Measurements from ENCODE around the gene AUNIP. TPM values are rescaled to one million over a fixed set of nuclear protein-coding genes. Genes with fewer than 3 reads are reported as not detected.

AUNIP gene
- total and polyA plus RNA-seq, 2 experiments from 2014 or later: 20.9 to 21.9 TPM

GRCh38 chr1:25888426-25888987 lies 29.2 kb upstream of the AUNIP start:
- Mint-ChIP-seq H3K27ac (no peak overlapping the region), H3K36me3 (ENCODE audit: low read depth) (no peaks in the 10 kb centered on the region), H3K9me3 (no peaks in the 10 kb centered on the region), H3K4me3 (no peak overlapping the region), H3K27me3 (ENCODE audit: insufficient read depth, low read depth, poor library complexity) (peaks cover 9% of the 10 kb centered on the region), H3K4me1 (peaks cover 23% of the 10 kb centered on the region; the same call in 2 of the 3 replicates)
- no peaks in the 10 kb centered on the region for H3K9me2 ChIP-seq (ENCODE audit: insufficient read depth)
- H3K79me2 ChIP-seq (replicated peaks; ENCODE audit: insufficient read depth): no peaks in the 10 kb centered on the region
- no peaks in the 10 kb centered on the region for H3K36me3 ChIP-seq (ENCODE audit: insufficient read depth)
- H3K4me2 ChIP-seq: no peak overlapping the region
- no peaks in the 10 kb centered on the region for H3F3A ChIP-seq (replicated peaks; ENCODE audit: low read depth)
- H3K27me3 ChIP-seq (ENCODE audit: insufficient read depth): no peaks in the 10 kb centered on the region
- no peak for ATAC-seq
- H3K4me3 ChIP-seq: no peak overlapping the region
- peaks cover 21% of the 10 kb centered on the region for H3K4me1 ChIP-seq (ENCODE audit: insufficient read depth)
- H2AFZ ChIP-seq: no peak overlapping the region
- no peaks in the 10 kb centered on the region for H4K20me1 ChIP-seq (replicated peaks; ENCODE audit: insufficient read depth)
- DNase-seq (ENCODE audit: low spot score): no peak
- H3K27ac ChIP-seq (ENCODE audit: low read depth): no peak overlapping the region
- TF ChIP-seq ETS1 (IDR thresholded peaks at IDR 0.05) (no peak), REST (IDR thresholded peaks at IDR 0.05; ENCODE audit: unreplicated experiment) (no peak), STAT1 (IDR thresholded peaks at IDR 0.05; ENCODE audit: unreplicated experiment) (no peak), CTCF (conservative IDR thresholded peaks at IDR 0.05; ENCODE audit: low read depth in 2 of 2) (no peak), CREB1 (CRISPR knock-in tag; IDR thresholded peaks at IDR 0.05; ENCODE audit: low read depth) (no peak), NANOG (IDR thresholded peaks at IDR 0.05; ENCODE audit: borderline replicate concordance) (no peak), ZNF331 (CRISPR knock-in tag; IDR thresholded peaks at IDR 0.05; ENCODE audit: low read depth) (no peak), EZH2 (IDR thresholded peaks at IDR 0.05; ENCODE audit: low read depth, unreplicated experiment) (no peak), POLR2AphosphoS5 (IDR thresholded peaks at IDR 0.05; ENCODE audit: low read depth) (no peak), ZNF114 (CRISPR knock-in tag; IDR thresholded peaks at IDR 0.05) (no peak), JUNB (IDR thresholded peaks at IDR 0.05; ENCODE audit: unreplicated experiment) (no peak), EZH2phosphoT487 (IDR thresholded peaks at IDR 0.05; ENCODE audit: unreplicated experiment) (no peak)
- TF ChIP-seq, protein P1, sequence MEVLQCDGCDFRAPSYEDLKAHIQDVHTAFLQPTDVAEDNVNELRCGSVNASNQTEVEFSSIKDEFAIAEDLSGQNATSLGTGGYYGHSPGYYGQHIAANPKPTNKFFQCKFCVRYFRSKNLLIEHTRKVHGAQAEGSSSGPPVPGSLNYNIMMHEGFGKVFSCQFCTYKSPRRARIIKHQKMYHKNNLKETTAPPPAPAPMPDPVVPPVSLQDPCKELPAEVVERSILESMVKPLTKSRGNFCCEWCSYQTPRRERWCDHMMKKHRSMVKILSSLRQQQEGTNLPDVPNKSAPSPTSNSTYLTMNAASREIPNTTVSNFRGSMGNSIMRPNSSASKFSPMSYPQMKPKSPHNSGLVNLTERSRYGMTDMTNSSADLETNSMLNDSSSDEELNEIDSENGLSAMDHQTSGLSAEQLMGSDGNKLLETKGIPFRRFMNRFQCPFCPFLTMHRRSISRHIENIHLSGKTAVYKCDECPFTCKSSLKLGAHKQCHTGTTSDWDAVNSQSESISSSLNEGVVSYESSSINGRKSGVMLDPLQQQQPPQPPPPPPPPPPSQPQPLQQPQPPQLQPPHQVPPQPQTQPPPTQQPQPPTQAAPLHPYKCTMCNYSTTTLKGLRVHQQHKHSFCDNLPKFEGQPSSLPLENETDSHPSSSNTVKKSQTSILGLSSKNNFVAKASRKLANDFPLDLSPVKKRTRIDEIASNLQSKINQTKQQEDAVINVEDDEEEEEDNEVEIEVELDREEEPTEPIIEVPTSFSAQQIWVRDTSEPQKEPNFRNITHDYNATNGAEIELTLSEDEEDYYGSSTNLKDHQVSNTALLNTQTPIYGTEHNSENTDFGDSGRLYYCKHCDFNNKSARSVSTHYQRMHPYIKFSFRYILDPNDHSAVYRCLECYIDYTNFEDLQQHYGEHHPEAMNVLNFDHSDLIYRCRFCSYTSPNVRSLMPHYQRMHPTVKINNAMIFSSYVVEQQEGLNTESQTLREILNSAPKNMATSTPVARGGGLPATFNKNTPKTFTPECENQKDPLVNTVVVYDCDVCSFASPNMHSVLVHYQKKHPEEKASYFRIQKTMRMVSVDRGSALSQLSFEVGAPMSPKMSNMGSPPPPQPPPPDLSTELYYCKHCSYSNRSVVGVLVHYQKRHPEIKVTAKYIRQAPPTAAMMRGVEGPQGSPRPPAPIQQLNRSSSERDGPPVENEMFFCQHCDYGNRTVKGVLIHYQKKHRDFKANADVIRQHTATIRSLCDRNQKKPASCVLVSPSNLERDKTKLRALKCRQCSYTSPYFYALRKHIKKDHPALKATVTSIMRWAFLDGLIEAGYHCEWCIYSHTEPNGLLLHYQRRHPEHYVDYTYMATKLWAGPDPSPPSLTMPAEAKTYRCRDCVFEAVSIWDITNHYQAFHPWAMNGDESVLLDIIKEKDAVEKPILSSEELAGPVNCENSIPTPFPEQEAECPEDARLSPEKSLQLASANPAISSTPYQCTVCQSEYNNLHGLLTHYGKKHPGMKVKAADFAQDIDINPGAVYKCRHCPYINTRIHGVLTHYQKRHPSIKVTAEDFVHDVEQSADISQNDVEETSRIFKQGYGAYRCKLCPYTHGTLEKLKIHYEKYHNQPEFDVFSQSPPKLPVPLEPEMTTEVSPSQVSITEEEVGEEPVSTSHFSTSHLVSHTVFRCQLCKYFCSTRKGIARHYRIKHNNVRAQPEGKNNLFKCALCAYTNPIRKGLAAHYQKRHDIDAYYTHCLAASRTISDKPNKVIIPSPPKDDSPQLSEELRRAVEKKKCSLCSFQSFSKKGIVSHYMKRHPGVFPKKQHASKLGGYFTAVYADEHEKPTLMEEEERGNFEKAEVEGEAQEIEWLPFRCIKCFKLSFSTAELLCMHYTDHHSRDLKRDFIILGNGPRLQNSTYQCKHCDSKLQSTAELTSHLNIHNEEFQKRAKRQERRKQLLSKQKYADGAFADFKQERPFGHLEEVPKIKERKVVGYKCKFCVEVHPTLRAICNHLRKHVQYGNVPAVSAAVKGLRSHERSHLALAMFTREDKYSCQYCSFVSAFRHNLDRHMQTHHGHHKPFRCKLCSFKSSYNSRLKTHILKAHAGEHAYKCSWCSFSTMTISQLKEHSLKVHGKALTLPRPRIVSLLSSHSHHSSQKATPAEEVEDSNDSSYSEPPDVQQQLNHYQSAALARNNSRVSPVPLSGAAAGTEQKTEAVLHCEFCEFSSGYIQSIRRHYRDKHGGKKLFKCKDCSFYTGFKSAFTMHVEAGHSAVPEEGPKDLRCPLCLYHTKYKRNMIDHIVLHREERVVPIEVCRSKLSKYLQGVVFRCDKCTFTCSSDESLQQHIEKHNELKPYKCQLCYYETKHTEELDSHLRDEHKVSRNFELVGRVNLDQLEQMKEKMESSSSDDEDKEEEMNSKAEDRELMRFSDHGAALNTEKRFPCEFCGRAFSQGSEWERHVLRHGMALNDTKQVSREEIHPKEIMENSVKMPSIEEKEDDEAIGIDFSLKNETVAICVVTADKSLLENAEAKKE (CRISPR knock-in tag; IDR thresholded peaks at IDR 0.05): no peak

Measured in GM23338 (cell line).